Measurements from ENCODE around the gene FFAR4. TPM values are rescaled to one million over a fixed set of nuclear protein-coding genes. Genes with fewer than 3 reads are reported as not detected.
A peak's percentile ranks its signal among the peaks of the same experiment; 100 is the strongest.

Gene FFAR4
- polyA plus RNA-seq, 2 of the 4 experiments (the other 2 are of a cell fraction): 0.15 to 0.17 TPM

GRCh38 chr10:93579089-93579488 lies 12.6 kb downstream of the FFAR4 start (continued):
- no peak for TF ChIP-seq PBX3 (IDR thresholded peaks at IDR 0.05)

GRCh38 chr10:93579985-93580711 lies 13.7 kb downstream of the FFAR4 start:
- ChIA-PET POLR2A (no interaction called here), CTCF (interaction anchor here (0.6 to 2.3 kb wide), 4 partner anchors 10 to 134 kb away, joined by 3 to 7 read pairs (median 5); no protein-coding TSS in a partner anchor)
- FAIRE-seq (no peak), ATAC-seq (no peak), DNase-seq (ENCODE audit: low read depth in 1 of 2, low spot score in 1 of 2) (no peak)
- no peak overlapping the region for H3K27ac ChIP-seq
- H3K9me3 ChIP-seq: peaks cover 7% of the 10 kb centered on the region; the same call in 1 of the 3 replicates
- TF ChIP-seq MAFK (IDR thresholded peaks at IDR 0.05; ENCODE audit: partially characterized antibody): peak; percentile 57
- TF ChIP-seq JUNB (IDR thresholded peaks at IDR 0.05): no peak
- no peak for TF ChIP-seq CEBPB (IDR thresholded peaks at IDR 0.05)
- no peak for TF ChIP-seq SMC3 (IDR thresholded peaks at IDR 0.05)
- H3K4me2 ChIP-seq: no peak overlapping the region
- peaks cover 22% of the 10 kb centered on the region for H3K4me1 ChIP-seq
- H3K4me3 ChIP-seq: no peak overlapping the region
- 75% methylated on average over 3 of the region's 3 CpGs for WGBS (ENCODE audit: missing lambda C conversion rate)

- CTCF ChIA-PET: interaction anchor here (0.6 kb wide), 1 partner anchor 23 kb away, joined by 3 read pairs; no protein-coding TSS in a partner anchor
- FAIRE-seq (no peak), ATAC-seq (peak in 1 of 2 experiments; percentile 13; a peak in 2 of 6 replicates), DNase-seq (ENCODE audit: low read depth in 1 of 2, low spot score in 1 of 2) (peak in 1 of 2 experiments; percentile 56)
- H3K4me2 ChIP-seq: no peak overlapping the region
- TF ChIP-seq RFX5 (IDR thresholded peaks at IDR 0.05) (peak; percentile 50; the same call in 1 of the 2 replicates), ZC3H11A (IDR thresholded peaks at IDR 0.05) (no peak)
- no peak overlapping the region for H3K4me3 ChIP-seq
- 66% methylated on average over 6 of the region's 6 CpGs for WGBS (ENCODE audit: missing lambda C conversion rate)
- POLR2A ChIA-PET: no interaction called here
- H3K27ac ChIP-seq: no peak overlapping the region
- H3K9me3 ChIP-seq: peaks cover 7% of the 10 kb centered on the region; the same call in 1 of the 3 replicates
- peaks cover 22% of the 10 kb centered on the region for H3K4me1 ChIP-seq
These were observed 14.4 kb downstream of the FFAR4 start for GRCh38 chr10:93580828-93581227.

- Histone ChIP-seq H3K4me2 (no peak overlapping the region), H3K4me1 (peaks cover under 1% of the 10 kb centered on the region; the same call in 2 of the 3 replicates), H3K4me3 (no peak overlapping the region), H3K27ac (no peak overlapping the region), H3K9me3 (peaks cover 6% of the 10 kb centered on the region; the same call in 1 of the 3 replicates)
- ChIA-PET CTCF (interaction anchor here (0.5 to 1.3 kb wide), 3 partner anchors 15 to 991 kb away, joined by 3 to 4 read pairs (median 4); no protein-coding TSS in a partner anchor), POLR2A (no interaction called here)
- TF ChIP-seq RCOR1 (IDR thresholded peaks at IDR 0.05; ENCODE audit: low read depth, low read length) (no peak), JUN (IDR thresholded peaks at IDR 0.05) (no peak), CTCF (IDR thresholded peaks at IDR 0.05) (no peak)
- FAIRE-seq (no peak), ATAC-seq (no peak), DNase-seq (ENCODE audit: low read depth in 1 of 2, low spot score in 1 of 2) (no peak)
- WGBS (ENCODE audit: missing lambda C conversion rate): 85% methylated on average over 7 of the region's 7 CpGs
These were observed 18.0 kb downstream of the FFAR4 start for GRCh38 chr10:93584445-93584844.

GRCh38 chr10:93589648-93590562 lies 23.4 kb downstream of the FFAR4 start:
- Histone ChIP-seq H3K27ac (no peak overlapping the region), H3K4me2 (no peak overlapping the region), H3K9me3 (no peaks in the 10 kb centered on the region), H3K4me3 (no peak overlapping the region), H3K4me1 (0 out of 3 replicates have a peak, but pooled peaks cover 4% of the 10 kb centered on the region)
- POLR2A ChIA-PET: no interaction called here
- ATAC-seq (no peak), DNase-seq (ENCODE audit: low read depth in 1 of 2, low spot score in 1 of 2) (no peak), FAIRE-seq (no peak)
- 73% methylated on average over 15 of the region's 15 CpGs for WGBS (ENCODE audit: missing lambda C conversion rate)
- CTCF ChIA-PET: interaction anchor here (1.0 to 1.3 kb wide), 2 partner anchors 24 to 509 kb away, joined by 3 read pairs; no protein-coding TSS in a partner anchor
- TF ChIP-seq TFCP2L1 (CRISPR knock-in tag; IDR thresholded peaks at IDR 0.05) (no peak), CBX8 (IDR thresholded peaks at IDR 0.05) (no peak), SMC3 (IDR thresholded peaks at IDR 0.05) (no peak), EHMT2 (IDR thresholded peaks at IDR 0.05; ENCODE audit: low read depth) (no peak), FOSL2 (IDR thresholded peaks at IDR 0.05) (no peak), FOSL2 (CRISPR knock-in tag; IDR thresholded peaks at IDR 0.05) (no peak), MAX (IDR thresholded peaks at IDR 0.05) (no peak), NR3C1 (IDR thresholded peaks at IDR 0.05) (no peak), ZNF302 (CRISPR knock-in tag; IDR thresholded peaks at IDR 0.05) (no peak), RNF2 (IDR thresholded peaks at IDR 0.05; ENCODE audit: borderline replicate concordance, low read depth) (no peak), USF2 (IDR thresholded peaks at IDR 0.05) (no peak), EP300 (IDR thresholded peaks at IDR 0.05) (no peak), ELK1 (IDR thresholded peaks at IDR 0.05; ENCODE audit: low read depth, low read length) (no peak)
